GM10847 (cell line): ENCODE measurements around the gene WDR91.

Source experiments
- POLR2A ChIP-seq: IDR thresholded peaks from 2 replicates; pipeline ENCODE4 v1.6.1; 2011; ENCODE audit not compliant: insufficient read length; ENCODE audit errors: extremely low read depth

The WDR91 gene

DNA sequence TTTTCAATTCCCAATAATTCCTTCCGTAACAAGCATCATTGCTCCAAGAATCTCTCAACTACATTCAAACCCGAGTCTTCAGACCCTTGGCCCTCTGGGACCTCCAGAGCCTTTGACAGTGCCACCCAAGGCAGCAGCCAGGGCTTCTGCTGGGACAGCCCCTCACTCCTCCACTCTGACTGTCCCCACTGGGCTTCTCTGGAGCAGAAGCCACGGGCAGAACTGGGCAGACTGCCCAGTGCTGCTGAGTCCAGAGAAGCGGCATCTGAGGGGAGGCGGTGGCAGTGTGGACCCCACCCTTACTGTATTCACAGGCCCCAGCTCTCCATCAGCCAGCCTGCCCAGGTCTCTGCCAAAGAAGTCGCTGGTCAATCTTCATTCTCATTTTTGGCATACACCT is 49.7 kb downstream of the WDR91 start:
- no peak for TF ChIP-seq POLR2A

- no peak for TF ChIP-seq POLR2A
These were observed 50.3 kb downstream of the WDR91 start for GRCh38 chr7:135160858-135161653.

DNA sequence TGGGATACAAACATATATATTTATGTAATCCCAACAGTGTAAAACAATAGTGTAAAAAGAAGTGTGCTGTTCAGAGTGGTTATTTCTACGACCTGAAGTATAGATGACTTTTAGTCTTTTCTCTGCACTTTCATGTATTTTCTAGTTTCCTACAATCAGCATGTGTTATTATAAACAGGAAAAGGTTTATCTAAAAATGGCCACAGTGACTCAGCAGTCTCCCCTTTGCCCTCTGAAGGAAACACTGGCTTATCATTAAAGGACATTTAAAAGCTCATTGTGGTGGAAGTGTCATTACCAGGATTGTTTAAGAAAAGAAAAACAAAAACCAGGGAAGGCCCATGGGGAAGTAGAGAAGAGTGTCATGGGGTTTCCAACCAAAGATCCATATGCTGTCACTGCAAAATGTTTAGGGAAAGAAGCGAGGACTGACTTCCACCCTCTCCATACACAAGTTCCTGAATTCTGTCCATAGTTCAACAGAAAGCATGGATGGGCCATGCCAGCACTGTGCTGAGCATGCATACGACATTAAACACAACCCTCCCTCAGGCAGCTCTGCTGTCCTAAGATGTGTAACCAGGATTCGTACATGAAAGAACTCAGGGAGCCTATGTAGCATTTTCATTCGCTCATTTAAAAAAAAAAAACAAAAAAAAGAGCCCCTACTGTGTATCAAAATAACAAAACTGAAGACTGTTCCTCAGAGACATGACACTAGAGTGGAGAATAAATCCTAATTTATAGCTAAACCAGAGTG is 51.0 kb downstream of the WDR91 start:
- TF ChIP-seq POLR2A = no peak

DNA sequence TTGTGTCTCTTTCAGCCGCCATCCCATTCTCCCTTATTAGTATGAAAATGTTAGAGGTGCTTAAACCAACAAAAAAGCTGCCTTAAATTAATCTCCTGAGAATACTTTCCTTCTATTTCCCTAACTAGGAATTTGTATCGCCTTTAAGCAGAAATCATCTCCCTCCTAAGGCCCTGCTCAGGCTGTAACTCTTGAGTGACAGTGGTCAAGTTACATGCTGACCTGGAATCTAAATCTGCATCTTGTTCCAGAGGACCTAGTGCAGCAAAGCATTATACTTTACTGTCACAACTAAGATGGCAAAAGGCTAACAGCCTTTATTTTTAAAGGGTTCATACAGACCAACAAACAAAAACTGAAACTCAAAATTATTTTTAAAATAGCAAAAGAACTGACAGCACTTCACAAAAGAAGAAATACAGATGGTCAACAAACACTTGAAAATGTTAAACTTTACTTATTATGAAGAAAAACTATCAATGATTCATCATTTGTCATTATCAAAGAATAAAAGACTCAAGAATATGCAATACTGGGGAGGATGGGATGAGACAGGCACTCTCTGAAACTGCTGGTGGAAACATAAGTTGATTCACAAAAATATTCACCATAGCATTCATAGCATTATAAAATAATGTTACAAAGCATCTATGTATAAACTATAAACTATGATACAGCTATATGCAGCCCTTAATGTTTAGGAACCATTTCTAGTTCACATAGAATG is 51.8 kb downstream of the WDR91 start:
- TF ChIP-seq POLR2A = no peak

DNA sequence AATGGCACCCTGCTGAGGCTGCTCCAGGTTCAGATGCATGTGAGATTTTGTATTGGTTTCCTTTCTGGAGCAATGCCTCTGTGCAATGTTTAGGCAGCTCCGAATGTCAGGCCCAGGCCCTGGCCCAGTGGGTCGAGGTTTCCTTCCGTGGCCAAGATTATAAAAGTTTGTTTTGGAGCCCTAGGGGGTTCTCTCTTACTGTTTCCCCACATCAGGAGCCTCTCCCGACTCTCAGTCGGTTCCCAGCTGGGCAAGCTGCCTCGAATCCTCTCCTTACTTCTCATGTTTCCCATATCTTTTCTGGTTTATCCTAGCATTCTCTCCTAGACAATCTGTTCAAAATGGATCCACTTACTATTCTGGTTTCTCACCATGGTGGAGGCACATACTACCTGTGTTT is 52.5 kb downstream of the WDR91 start:
- no peak for TF ChIP-seq POLR2A

DNA sequence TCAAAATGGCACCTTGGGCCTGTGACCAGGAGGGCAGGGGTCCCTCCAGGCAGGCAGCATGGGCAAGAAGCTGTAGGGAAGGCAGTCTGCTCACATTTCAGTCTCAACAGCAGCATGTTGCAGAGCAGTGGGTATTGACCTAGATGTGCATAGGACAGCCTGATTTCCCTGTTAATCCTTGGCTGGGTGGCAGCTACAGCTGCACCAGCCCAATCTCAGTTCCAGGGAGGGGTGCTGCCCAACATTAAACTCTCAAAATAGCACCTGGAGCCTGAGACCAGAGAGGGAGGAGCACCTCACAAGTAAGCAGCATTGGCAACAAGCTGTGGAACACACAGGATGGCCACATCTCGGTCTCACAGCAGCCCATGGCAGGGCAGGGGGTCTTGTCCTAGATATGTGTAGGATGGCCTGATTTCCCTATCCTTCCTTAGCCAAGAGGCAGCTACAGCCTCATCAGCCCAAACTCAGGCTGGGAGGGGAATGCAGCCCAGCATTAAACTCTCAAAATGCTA is 53.1 kb downstream of the WDR91 start:
- TF ChIP-seq POLR2A = no peak

DNA sequence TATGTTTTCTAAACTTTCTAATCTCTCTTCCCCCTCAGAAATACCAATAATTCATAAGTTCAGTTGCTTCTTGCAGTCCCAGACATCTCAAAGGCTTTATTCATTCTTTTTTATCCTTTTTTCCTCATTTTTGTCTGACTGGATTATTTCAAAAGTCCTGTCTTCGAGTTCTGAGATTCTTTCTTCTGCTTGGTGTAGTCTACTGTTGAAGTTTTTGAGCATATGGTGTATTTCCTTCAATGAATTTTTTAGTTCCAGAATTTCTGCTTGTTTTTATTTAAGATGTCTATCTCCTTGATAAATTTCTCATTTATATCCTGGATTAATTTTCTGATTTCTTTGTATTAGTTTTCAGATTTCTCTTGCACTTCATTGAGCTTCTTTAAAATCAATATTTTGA is 55.0 kb downstream of the WDR91 start:
- TF ChIP-seq POLR2A = no peak

GRCh38 chr7:135154734-135155133 is 56.6 kb downstream of the WDR91 start:
- no peak for TF ChIP-seq POLR2A

DNA sequence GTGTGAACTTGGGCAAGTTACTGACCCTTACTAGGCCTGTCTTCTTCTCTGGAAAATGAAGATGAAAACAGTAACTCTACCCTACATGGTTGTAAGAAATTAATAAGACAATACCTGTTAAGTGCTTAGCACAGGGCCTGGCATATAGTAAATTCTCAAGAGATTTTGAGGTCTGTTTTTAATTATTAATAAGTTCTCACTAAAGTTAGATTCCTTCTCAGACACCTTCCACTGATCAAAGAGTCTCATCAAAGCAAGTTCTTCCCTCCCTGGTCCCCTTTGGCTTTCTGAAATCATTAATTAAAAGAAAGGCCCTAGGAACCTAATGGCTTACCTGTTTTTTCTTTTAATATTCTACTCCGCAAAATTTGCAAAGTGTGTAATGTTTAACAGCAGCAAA is 58.9 kb downstream of the WDR91 start:
- no peak for TF ChIP-seq POLR2A

GRCh38 chr7:135151533-135151932 is 59.8 kb downstream of the WDR91 start:
- no peak for TF ChIP-seq POLR2A

- TF ChIP-seq POLR2A = no peak
These were observed 60.2 kb downstream of the WDR91 start for GRCh38 chr7:135151132-135151531.

GRCh38 chr7:135150072-135150782 is 61.1 kb downstream of the WDR91 start:
- no peak for TF ChIP-seq POLR2A

- TF ChIP-seq POLR2A = peak; percentile 19
These were observed 63.2 kb downstream of the WDR91 start, which contains the start of gene TMEM140 for GRCh38 chr7:135147899-135148721. Gene TMEM140 (plus strand): TSS chr7:135148072. CDS start chr7:135164442, 16,370 bp downstream.

GRCh38 chr7:135147341-135147898 is 63.9 kb downstream of the WDR91 start:
- TF ChIP-seq POLR2A = no peak
